Muscle of leg (tissue), 11 donors: ENCODE results near the gene COBL. TPM values are rescaled to one million over a fixed set of nuclear protein-coding genes. Genes with fewer than 3 reads are reported as not detected.

Experiments
- DNase-seq: peaks from one replicate; pipeline ENCODE4 v3.0.0; 2013
- H3K27ac ChIP-seq: one replicate; pipeline ENCODE4 v1.5.1; 2013; ENCODE audit warnings: mild to moderate bottlenecking, low read length, control low read depth
- H3K27me3 ChIP-seq: one replicate; pipeline ENCODE4 v1.6.1; 2013; ENCODE audit warnings: low read length; ENCODE audit not compliant: control insufficient read depth, insufficient read depth
- H3K36me3 ChIP-seq: one replicate; pipeline ENCODE4 v1.6.1; 2013; ENCODE audit warnings: low read length; ENCODE audit not compliant: control insufficient read depth, insufficient read depth
- H3K4me1 ChIP-seq: one replicate; pipeline ENCODE4 v1.6.1; 2013; ENCODE audit warnings: low read length; ENCODE audit not compliant: control insufficient read depth, insufficient read depth
- H3K4me3 ChIP-seq: one replicate; pipeline ENCODE4 v1.5.1; 2013; ENCODE audit warnings: low read length, control low read depth
- H3K9me3 ChIP-seq: replicated peaks from 2 replicates; pipeline ENCODE4 v1.6.1; 2013; ENCODE audit warnings: low read depth, low read length; ENCODE audit not compliant: control insufficient read depth
- WGBS: methylation state at CpG from one replicate; pipeline ENCODE4 v1.1.5; 2013; ENCODE audit warnings: missing lambda C conversion rate; ENCODE audit not compliant: insufficient coverage; 5-methylcytosine and 5-hydroxymethylcytosine counted together
- polyA plus RNA-seq, 8 donors: library from polyadenylated mRNA; unstranded; fragments of 120-200 nt; gene quantifications; one replicate each; pipeline versions ENCODE4 v1.2.1 to v1.2.3, GENCODE V29; 2013; ENCODE audit warnings: inconsistent platforms in 1 of 8, low replicate concordance in 1 of 8; ENCODE audit not compliant: insufficient read length in 8 of 8, insufficient read depth in 1 of 8
- total RNA-seq: library from RNA; stranded (reverse); fragments of 120-200 nt; gene quantifications from one replicate; pipeline ENCODE4 v1.2.4, GENCODE V29; 2013

Gene COBL
- total and polyA plus RNA-seq, 9 donors: 60.6 to 122 (median 94.2) TPM

DNA sequence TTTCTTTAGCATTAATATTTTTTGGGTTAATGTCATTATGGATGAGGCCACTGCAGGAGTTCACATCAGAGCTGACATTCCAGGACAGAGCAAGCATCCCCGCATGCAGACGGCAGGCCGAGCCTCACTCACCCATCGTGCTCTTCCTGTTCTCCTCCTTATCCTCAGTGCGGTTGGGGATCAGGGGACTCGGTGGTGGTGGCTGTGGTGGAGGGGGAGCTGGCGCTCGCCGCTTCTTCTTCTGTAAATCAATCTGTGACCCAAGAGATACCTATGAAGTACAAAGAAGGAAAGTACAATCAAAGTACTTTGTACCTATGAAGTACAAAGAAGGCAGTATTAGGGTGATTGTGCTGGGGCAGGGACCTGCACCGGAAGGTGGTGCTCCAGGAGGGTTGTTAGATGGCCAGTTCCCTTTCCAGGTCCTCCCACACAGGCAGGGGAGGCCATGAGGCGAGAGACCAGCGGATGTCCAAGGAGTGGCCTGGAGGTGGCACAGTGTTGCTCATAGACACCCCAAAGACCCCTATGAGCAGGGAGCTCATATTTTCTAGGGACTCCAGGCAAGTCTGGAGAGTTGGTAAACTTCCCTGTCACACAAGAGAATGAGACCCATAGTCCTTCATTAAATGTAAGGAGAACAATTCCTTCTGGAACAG is 231.4 kb downstream of the COBL start:
- 83% methylated on average over 1 of the region's 12 CpGs for WGBS
- no peaks in the 10 kb centered on the region for H3K27me3 ChIP-seq
- no peaks in the 10 kb centered on the region for H3K36me3 ChIP-seq
- no peak overlapping the region for H3K4me3 ChIP-seq
- no peak overlapping the region for H3K27ac ChIP-seq
- no peaks in the 10 kb centered on the region for H3K9me3 ChIP-seq
- DNase-seq: no peak
- peaks cover 4% of the 10 kb centered on the region for H3K4me1 ChIP-seq

DNA sequence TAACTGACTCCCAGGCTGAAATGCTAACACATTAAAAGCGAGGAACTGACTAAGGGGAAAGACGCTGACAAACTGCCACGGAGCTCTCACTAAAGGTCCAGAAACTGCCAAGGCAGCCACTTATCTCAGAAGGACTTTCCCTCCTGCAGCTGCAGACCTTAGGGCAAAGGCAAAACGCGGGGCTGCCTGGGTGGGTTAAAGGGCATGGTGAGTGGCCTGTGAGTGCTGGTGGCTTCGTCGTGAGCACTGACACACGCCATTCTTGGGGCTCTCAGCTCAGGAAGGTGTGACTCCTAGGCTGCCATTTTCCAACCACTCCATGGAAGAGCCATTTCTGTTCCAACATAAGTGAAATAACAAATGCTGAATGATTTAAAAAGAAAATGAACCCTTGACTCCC is 232.5 kb downstream of the COBL start:
- H3K27ac ChIP-seq: no peak overlapping the region
- WGBS: 60% methylated on average over 3 of the region's 8 CpGs

DNA sequence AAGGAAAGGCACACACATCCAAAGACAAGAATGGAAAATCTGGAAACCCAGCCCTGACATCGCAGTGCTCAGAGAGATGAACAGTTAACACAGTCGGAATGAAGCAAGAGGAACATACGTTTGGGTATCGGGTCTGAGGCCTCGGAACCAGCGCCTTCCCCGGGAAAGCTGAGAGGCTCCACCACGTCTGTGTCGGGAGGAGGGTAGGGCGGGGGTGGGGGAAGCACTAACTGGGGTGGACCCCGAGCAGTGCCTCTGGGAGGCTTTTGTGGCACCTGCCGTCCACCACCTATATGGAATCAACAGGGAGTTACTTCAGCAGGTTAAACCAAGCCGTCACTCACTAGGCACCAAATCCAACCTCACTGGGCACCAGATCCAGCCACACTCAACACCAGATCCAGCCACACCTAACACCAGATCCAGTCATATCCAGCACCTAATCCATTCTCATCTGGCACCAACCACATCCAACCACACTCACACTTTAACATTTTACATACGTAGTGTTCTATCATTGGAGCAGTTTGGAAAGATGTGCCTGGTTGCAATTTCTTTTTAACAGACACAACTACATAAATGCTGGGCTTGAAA is 233.6 kb downstream of the COBL start:
- H3K27ac ChIP-seq: no peak overlapping the region
- H3K9me3 ChIP-seq: no peaks in the 10 kb centered on the region
- H3K4me1 ChIP-seq: peaks cover 4% of the 10 kb centered on the region

More for the DNA sequence above, 232.5 kb downstream of the COBL start:
- Histone ChIP-seq H3K36me3 (no peaks in the 10 kb centered on the region), H3K9me3 (no peaks in the 10 kb centered on the region), H3K4me3 (no peak overlapping the region), H3K27me3 (no peaks in the 10 kb centered on the region), H3K4me1 (peaks cover 4% of the 10 kb centered on the region)
- no peak for DNase-seq

DNA sequence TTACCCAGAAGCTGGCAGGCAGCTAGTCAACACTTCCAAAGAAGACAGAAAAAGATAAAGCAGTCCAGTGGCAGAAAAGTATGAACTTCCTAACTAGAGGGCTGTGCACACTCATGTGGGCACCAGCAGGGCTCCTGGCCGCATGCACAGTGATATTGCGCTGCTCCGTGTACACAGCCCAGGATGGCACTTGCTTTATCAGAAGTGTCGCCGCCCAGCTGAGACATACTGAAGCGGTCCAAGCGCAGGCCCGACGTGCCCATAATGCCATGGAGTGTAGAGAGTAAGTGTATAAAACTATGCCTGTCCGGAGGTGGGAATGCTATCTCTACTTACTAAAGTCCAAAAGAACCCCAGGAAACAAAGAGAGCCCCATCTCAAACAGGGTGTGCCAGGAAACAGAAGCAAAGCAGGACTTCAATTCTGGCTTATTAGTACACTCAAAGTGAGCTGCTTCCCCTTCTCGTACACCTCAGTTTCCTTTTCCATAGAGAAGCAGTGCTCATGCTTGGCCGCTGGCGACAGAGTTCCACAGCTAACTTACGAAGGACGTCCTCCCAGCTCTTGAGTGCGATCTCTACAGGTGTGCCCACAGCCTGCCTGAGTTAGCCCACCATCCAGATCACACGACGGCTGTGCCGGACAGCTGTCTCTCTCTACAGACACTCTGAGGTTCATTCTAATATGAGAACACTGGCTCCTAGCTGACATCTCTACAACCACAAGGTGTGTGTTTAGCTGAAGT is 234.3 kb downstream of the COBL start:
- no peak for DNase-seq
- Histone ChIP-seq H3K4me1 (peaks cover 4% of the 10 kb centered on the region), H3K27ac (no peak overlapping the region), H3K27me3 (no peaks in the 10 kb centered on the region), H3K4me3 (no peak overlapping the region), H3K9me3 (no peaks in the 10 kb centered on the region), H3K36me3 (no peaks in the 10 kb centered on the region)
- 81% methylated on average over 10 of the region's 19 CpGs for WGBS

More for the DNA sequence above, 233.6 kb downstream of the COBL start:
- no peak for DNase-seq
- Histone ChIP-seq H3K36me3 (no peaks in the 10 kb centered on the region), H3K4me3 (no peak overlapping the region), H3K27me3 (no peaks in the 10 kb centered on the region)
- 78% methylated on average over 11 of the region's 14 CpGs for WGBS

DNA sequence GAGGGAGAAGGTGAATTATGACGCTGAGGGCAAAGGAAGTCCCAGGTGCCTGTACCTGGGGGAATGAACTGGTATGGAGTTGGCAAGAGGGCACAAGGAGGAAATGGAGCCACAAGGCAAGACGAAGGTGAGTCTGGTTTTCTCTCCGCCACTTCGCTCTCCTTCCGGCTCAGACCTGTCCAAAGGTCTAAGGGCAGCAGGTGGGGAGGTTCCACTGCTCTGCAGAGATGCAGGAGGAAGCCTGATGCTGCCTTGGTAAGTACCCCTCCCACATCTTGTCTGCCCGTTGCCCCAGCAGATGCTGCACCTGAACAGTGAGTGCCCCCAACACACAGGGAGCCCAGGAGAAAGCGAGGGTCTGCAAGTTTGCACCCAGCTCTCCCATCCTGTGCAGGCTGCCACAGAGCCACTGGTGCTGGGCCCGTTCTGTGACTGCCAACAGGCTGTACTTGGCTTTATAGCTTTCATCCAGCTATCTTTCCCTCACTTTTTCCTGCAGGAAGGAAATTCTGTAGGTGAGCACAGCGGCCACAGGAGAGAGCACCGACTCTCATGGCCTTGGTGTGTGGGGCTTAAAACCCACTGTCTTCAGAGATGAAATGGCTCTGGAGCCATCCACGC is 235.2 kb downstream of the COBL start:
- DNase-seq: no peak
- H3K4me3 ChIP-seq: no peak overlapping the region
- H3K9me3 ChIP-seq: no peaks in the 10 kb centered on the region
- H3K36me3 ChIP-seq: no peaks in the 10 kb centered on the region
- no peaks in the 10 kb centered on the region for H3K27me3 ChIP-seq
- H3K27ac ChIP-seq: no peak overlapping the region
- peaks cover 4% of the 10 kb centered on the region for H3K4me1 ChIP-seq
- 57% methylated on average over 8 of the region's 11 CpGs for WGBS

DNA sequence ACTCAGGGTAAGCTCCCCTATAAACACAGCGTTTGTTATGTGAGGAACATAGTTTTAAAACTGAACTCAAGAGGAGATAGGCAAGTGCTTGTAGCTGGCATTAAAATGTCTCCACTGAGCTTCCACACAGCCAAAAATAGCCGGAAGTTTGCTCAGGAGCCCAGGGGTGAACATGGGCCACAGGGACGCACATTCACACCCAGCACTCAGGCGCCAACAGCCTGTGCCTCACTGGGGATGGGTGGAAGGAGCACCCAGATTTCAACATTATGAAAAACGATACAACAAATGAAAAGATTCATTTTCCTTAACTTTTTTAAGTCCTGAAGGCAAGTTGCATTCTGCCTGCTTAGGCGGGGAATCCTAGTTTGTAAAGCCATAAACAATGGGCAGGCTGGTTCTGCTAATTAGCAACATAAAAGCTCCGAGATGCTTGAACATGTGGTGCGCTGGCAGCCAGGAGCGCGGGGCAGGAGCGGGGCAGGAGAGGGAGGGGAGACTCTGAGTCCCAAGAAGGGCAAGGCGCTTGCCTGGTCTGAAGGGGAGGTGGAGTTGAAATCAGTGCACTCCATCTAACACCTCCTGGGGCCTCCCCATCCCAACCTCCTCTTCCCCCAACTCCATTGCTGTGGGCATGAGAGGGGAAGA is 235.9 kb downstream of the COBL start:
- Histone ChIP-seq H3K36me3 (no peaks in the 10 kb centered on the region), H3K27me3 (no peaks in the 10 kb centered on the region), H3K4me3 (no peak overlapping the region), H3K9me3 (no peaks in the 10 kb centered on the region), H3K27ac (no peak overlapping the region), H3K4me1 (peaks cover 4% of the 10 kb centered on the region)
- no peak for DNase-seq
- 30% methylated on average over 2 of the region's 12 CpGs for WGBS

DNA sequence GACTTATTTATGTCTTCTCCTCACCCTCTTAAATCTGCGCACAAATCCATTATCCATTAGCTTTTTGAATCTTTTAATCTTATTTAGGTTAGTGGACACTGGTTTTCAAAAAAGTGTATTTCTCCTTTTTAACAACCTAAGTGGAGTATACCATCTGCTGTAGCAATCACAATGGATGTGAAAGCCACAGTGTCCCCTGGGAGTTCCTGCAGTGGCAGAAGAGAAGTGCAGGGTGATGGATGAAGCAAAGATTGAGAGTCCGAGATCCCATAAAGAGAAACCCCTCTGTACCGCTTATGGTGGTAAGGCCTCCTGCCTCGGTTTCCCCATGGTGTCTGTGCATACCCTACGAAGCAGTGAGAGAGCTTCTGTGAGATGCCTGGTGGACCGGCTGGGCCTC is 236.4 kb downstream of the COBL start:
- H3K27me3 ChIP-seq: no peaks in the 10 kb centered on the region
- H3K4me1 ChIP-seq: peaks cover 4% of the 10 kb centered on the region
- WGBS: 85% methylated on average over 3 of the region's 6 CpGs
- no peaks in the 10 kb centered on the region for H3K9me3 ChIP-seq
- H3K27ac ChIP-seq: no peak overlapping the region
- no peak for DNase-seq
- H3K36me3 ChIP-seq: no peaks in the 10 kb centered on the region
- no peak overlapping the region for H3K4me3 ChIP-seq

DNA sequence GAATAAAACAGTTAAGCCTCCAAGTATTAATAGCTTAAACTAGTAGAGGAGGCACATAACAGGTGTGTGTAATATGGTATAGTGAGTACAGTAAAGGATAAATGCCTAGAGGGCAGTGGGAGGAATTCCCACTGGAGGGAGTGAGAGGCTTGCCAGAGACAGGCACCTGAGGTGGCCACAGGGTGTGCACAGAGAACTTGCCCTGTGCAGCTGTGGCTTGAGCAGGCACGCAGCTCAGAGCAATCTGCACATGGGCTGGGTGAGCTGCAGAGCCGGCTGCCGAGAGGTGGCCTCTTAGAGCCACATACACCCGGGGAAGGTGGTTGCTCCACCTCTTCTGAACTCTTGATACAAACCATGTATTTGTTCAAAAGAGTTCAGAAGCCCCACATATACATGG is 237.1 kb downstream of the COBL start:
- no peaks in the 10 kb centered on the region for H3K36me3 ChIP-seq
- H3K27me3 ChIP-seq: no peaks in the 10 kb centered on the region
- H3K4me3 ChIP-seq: no peak overlapping the region
- DNase-seq: no peak
- WGBS: 100% methylated on average over 3 of the region's 4 CpGs
- no peaks in the 10 kb centered on the region for H3K9me3 ChIP-seq
- peaks cover 4% of the 10 kb centered on the region for H3K4me1 ChIP-seq
- H3K27ac ChIP-seq: no peak overlapping the region

DNA sequence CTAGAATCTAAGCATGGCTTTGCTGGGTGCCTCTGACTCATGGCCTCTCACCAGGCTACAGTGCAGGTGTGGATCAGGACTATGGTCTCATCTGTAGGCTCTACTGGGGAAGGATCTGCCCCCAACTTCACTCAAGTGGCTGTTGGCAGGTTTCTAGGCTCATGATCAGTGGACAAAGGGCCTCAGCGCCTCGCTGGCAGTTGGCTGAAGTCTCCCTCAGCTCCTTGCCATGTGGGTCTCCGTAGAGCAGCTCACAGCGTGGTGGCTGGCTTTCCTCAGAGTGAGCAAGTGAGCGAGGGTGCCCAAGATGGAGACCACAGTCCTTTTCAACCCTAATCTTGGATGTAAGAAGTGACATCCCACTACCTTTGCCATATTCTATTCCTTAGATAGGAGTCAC is 238.0 kb downstream of the COBL start:
- Histone ChIP-seq H3K9me3 (no peaks in the 10 kb centered on the region), H3K4me3 (no peak overlapping the region), H3K4me1 (peaks cover 4% of the 10 kb centered on the region), H3K36me3 (no peaks in the 10 kb centered on the region), H3K27me3 (no peaks in the 10 kb centered on the region), H3K27ac (no peak overlapping the region)
- 85% methylated on average over 5 of the region's 5 CpGs for WGBS
- DNase-seq: no peak

DNA sequence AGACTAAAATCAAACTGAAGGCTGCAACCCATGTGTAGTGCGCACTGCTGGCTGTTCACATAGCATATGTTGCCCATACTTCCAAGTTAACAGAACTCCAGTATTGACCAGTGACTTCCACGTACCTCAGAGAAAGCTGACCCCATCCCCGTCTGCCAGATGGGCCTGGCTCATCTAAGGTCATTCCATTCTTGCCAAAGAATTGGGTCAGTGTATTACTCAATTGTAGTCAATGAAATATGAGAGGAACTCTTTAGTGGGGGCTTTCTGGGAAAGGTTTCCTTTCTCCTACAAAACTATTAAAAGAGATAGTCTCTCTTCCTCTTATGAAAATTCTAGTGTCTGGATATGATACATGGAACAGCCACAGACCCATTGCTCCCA is 238.6 kb downstream of the COBL start:
- no peaks in the 10 kb centered on the region for H3K36me3 ChIP-seq
- no peaks in the 10 kb centered on the region for H3K27me3 ChIP-seq
- no peak overlapping the region for H3K27ac ChIP-seq
- no peak for DNase-seq
- H3K4me1 ChIP-seq: peaks cover 4% of the 10 kb centered on the region
- H3K9me3 ChIP-seq: no peaks in the 10 kb centered on the region
- 89% methylated on average over 1 of the region's 3 CpGs for WGBS
- no peak overlapping the region for H3K4me3 ChIP-seq
